Endothelial cell of umbilical vein (primary cell): Measurements from ENCODE around the gene OR4D2. TPM values are rescaled to one million over a fixed set of nuclear protein-coding genes. Genes with fewer than 3 reads are reported as not detected.

Source experiments
- BruUV-seq: library from RNA; stranded (reverse); fragments of 400-500 nt; replicated peaks from 2 replicates; lab custom pipeline; 2021; lab: Mats Ljungman, UMichigan
- CTCF ChIA-PET: fragments of 300-600, 350-600 bp; sonication (Branson Sonifier 250); formaldehyde crosslinking; loops from one replicate; lab custom pipeline; 2021; ENCODE audit warnings: antibody characterized with exemption, inconsistent platforms; lab: Charles Lee
- POLR2A ChIA-PET: fragments of 300-600, 350-600 bp; sonication (Branson Sonifier 250); formaldehyde crosslinking; loops from one replicate; lab custom pipeline; 2021; ENCODE audit warnings: antibody characterized with exemption, inconsistent platforms; lab: Charles Lee
- DNase-seq: peaks from one replicate; pipeline ENCODE4 v3.0.0-alpha.2; 2011; ENCODE audit warnings: low read depth, low spot score
- FAIRE-seq: peaks from 2 replicates; lab custom pipeline; 2011; peaks lifted over from hg19 to GRCh38; lab: Jason Lieb, UNC
- H2AFZ ChIP-seq: 2 replicates; pipeline ENCODE4 v1.6.0; 2012; ENCODE audit warnings: low read depth, low read length, control low read depth, inconsistent platforms
- H3K27ac ChIP-seq: 2 replicates; pipeline ENCODE4 v1.5.1; 2011; ENCODE audit warnings: low read depth, mild to moderate bottlenecking, control low read depth, low read length, moderate library complexity; ENCODE audit not compliant: insufficient read depth
- H3K27me3 ChIP-seq, 2 experiments: 2 replicates each; pipeline versions ENCODE4 v1.6.0 to v1.6.1; 2011; ENCODE audit warnings: low read length in 2 of 2, mixed read lengths in 1 of 2; ENCODE audit not compliant: control insufficient read depth in 2 of 2, insufficient read depth in 2 of 2
- H3K36me3 ChIP-seq, 2 experiments: 2 replicates in 1 of 2; 3 replicates in 1 of 2; pipeline ENCODE4 v1.5.1; 2011; ENCODE audit warnings: low read length in 2 of 2, mild to moderate bottlenecking in 1 of 2, moderate library complexity in 1 of 2; ENCODE audit not compliant: control insufficient read depth in 2 of 2, insufficient read depth in 2 of 2; ENCODE audit errors: extremely low read depth in 1 of 2
- H3K4me1 ChIP-seq: 3 replicates; pipeline ENCODE4 v1.5.1; 2011; ENCODE audit warnings: mild to moderate bottlenecking, low read length; ENCODE audit not compliant: control insufficient read depth, insufficient read depth; ENCODE audit errors: extremely low read depth
- H3K4me2 ChIP-seq: 2 replicates; pipeline ENCODE4 v1.6.1; 2011; ENCODE audit warnings: low read length, control low read depth, mixed read lengths; ENCODE audit not compliant: insufficient read depth
- H3K4me3 ChIP-seq, 3 experiments: fragments of 200-600 bp in 1 of 3; sonication (generic), shearing (Covaris generic) in 1 of 3; replicated peaks in 1 of 3; 2 replicates each; pipeline ENCODE4 v1.5.1; 2011 to 2016; ENCODE audit warnings: control low read depth in 3 of 3, low read length in 3 of 3, mild to moderate bottlenecking in 2 of 3, inconsistent platforms in 1 of 3, low read depth in 1 of 3, moderate library complexity in 1 of 3; ENCODE audit not compliant: insufficient read depth in 1 of 3
- H3K79me2 ChIP-seq: 2 replicates; pipeline ENCODE4 v1.6.0; 2012; ENCODE audit warnings: low read length, inconsistent platforms; ENCODE audit not compliant: control insufficient read depth, insufficient read depth
- H3K9ac ChIP-seq: replicated peaks from 2 replicates; pipeline ENCODE3; 2011; ENCODE audit warnings: low read length, control low read depth; ENCODE audit not compliant: insufficient read depth; ENCODE audit errors: extremely low read depth
- H3K9me1 ChIP-seq: replicated peaks from 3 replicates; pipeline ENCODE4 v1.6.0; 2011; ENCODE audit warnings: mild to moderate bottlenecking, low read length; ENCODE audit not compliant: control insufficient read depth, insufficient read depth; ENCODE audit errors: extremely low read depth
- H3K9me3 ChIP-seq: replicated peaks from 2 replicates; pipeline ENCODE4 v1.5.1; 2012; ENCODE audit warnings: low read length, inconsistent platforms; ENCODE audit not compliant: control insufficient read depth, insufficient read depth
- H4K20me1 ChIP-seq: replicated peaks from 2 replicates; pipeline ENCODE3; 2011; ENCODE audit warnings: mild to moderate bottlenecking, low read length; ENCODE audit not compliant: control insufficient read depth, insufficient read depth; ENCODE audit errors: extremely low read depth
- EZH2 ChIP-seq: IDR thresholded peaks from 2 replicates; pipeline ENCODE4 v1.6.1; 2012; ENCODE audit warnings: borderline replicate concordance, low read depth, mild to moderate bottlenecking, moderate library complexity, low read length, inconsistent platforms; ENCODE audit not compliant: severe bottlenecking
- FOS ChIP-seq: IDR thresholded peaks from 2 replicates; pipeline ENCODE4 v1.6.1; 2011; ENCODE audit warnings: mild to moderate bottlenecking, low read length, moderate library complexity, borderline replicate concordance; ENCODE audit not compliant: insufficient read depth
- GATA2 ChIP-seq: IDR thresholded peaks from 2 replicates; pipeline ENCODE4 v1.7.0; 2011; ENCODE audit warnings: low read depth, mild to moderate bottlenecking, moderate library complexity, mixed read lengths, low read length; ENCODE audit not compliant: insufficient read length, insufficient read depth
- JUN ChIP-seq: IDR thresholded peaks from 2 replicates; pipeline ENCODE4 v1.6.1; 2011; ENCODE audit warnings: borderline replicate concordance, low read depth; ENCODE audit not compliant: insufficient read length, insufficient read depth
- MYC ChIP-seq: IDR thresholded peaks from one replicate; pipeline ENCODE4 v1.6.1; 2011; ENCODE audit warnings: mild to moderate bottlenecking, low read depth, low read length
- POLR2A ChIP-seq: IDR thresholded peaks from 2 replicates; pipeline ENCODE4 v1.6.1; 2012; ENCODE audit warnings: low read depth, mild to moderate bottlenecking, control low read depth, low read length
- POLR2AphosphoS5 ChIP-seq: IDR thresholded peaks from 2 replicates; pipeline ENCODE4 v1.6.1; 2012; ENCODE audit warnings: low read depth, mild to moderate bottlenecking, control low read depth, low read length, moderate library complexity; ENCODE audit not compliant: insufficient read depth
- dilution Hi-C: fragments of 300-500 bp; cut with MboI; formaldehyde crosslinking; loops from one replicate; pipeline ENCODE4 v1.15.0; 2019; ENCODE audit warnings: low sequenced_read_pairs; ENCODE audit not compliant: extremely low pct_ligation_motif_present
- intact Hi-C: fragments of 100-400 bp; cut with micrococcal nuclease; formaldehyde crosslinking; loops from one replicate; pipeline ENCODE4 v1.10.0; 2022
- polyA plus RNA-seq, 4 experiments: library from polyadenylated mRNA; depleted of rRNA in 3 of 4; stranded (reverse) in 3 of 4; unstranded in 1 of 4; fragments of >200 nt; gene quantifications; 2 replicates each; pipeline versions ENCODE4 v1.2.1 to v1.2.3, GENCODE V29; 2011 to 2012; ENCODE audit warnings: missing spikeins in 1 of 4
- total RNA-seq: library from RNA; stranded (reverse); gene quantifications from 2 replicates; pipeline ENCODE4 v1.2.3, GENCODE V29; 2021
- TF ChIP-seq, protein P1 (sequence below): IDR thresholded peaks from 2 replicates; pipeline ENCODE4 v1.6.1; 2011; ENCODE audit not compliant: insufficient read depth, insufficient read length
- TF ChIP-seq, protein P2 (sequence below), 2 donors: IDR thresholded peaks; 1 replicate in 1 of 2; 2 replicates in 1 of 2; pipeline ENCODE4 v1.5.1; 2011; ENCODE audit warnings: low read length in 2 of 2, mild to moderate bottlenecking in 2 of 2, moderate library complexity in 2 of 2, control low read depth in 1 of 2, inconsistent platforms in 1 of 2, low read depth in 1 of 2; ENCODE audit not compliant: insufficient read depth in 1 of 2; ENCODE audit errors: extremely low read depth in 1 of 2

Gene OR4D2
- total and polyA plus RNA-seq, 2 donors (not counting 3 experiments of a cell fraction or from before 2014, with no cell fraction given), result not detected

DNA sequence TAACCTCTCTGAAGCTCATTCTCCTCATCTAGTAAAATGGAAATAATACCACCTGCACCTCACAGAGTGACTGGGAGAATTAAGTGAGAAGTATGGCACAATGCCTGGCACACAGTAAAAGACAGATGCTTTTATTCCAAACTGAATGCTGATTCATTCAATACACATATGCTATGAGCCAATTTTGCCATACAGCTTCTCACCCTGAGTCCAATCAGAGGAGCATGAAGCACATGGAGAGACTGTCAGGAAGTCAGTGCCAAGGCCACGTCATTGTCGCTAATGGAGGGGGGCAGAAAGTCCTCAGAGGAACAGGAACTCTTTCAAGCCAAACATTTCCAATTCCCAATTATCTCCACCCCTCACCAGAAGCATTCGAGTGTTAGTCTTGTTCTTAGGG is 40.7 kb downstream of the OR4D2 start:
- Histone ChIP-seq H4K20me1 (no peaks in the 10 kb centered on the region), H3K9me3 (no peaks in the 10 kb centered on the region), H3K79me2 (no peaks in the 10 kb centered on the region), H3K27me3 (no peaks in the 10 kb centered on the region), H3K9ac (no peak overlapping the region), H3K9me1 (no peaks in the 10 kb centered on the region), H3K27ac (no peak overlapping the region), H2AFZ (no peak overlapping the region), H3K4me2 (no peak overlapping the region), H3K4me3 (no peak overlapping the region), H3K36me3 (peaks cover 0 to 6% of the 10 kb centered on the region in 2 experiments), H3K4me1 (no peaks in the 10 kb centered on the region)
- FAIRE-seq (no peak), DNase-seq (no peak)
- intact Hi-C loops (no loop called here), dilution Hi-C loops (no loop called here)
- TF ChIP-seq, protein P1, sequence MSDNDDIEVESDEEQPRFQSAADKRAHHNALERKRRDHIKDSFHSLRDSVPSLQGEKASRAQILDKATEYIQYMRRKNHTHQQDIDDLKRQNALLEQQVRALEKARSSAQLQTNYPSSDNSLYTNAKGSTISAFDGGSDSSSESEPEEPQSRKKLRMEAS, result no peak
- TF ChIP-seq POLR2A (no peak), FOS (no peak)
- ChIA-PET POLR2A (no interaction called here), CTCF (interaction anchor here (1.0 kb wide), 1 partner anchor 42 kb away, joined by 5 read pairs; no protein-coding TSS in a partner anchor)
- no TSS peak for BruUV-seq

DNA sequence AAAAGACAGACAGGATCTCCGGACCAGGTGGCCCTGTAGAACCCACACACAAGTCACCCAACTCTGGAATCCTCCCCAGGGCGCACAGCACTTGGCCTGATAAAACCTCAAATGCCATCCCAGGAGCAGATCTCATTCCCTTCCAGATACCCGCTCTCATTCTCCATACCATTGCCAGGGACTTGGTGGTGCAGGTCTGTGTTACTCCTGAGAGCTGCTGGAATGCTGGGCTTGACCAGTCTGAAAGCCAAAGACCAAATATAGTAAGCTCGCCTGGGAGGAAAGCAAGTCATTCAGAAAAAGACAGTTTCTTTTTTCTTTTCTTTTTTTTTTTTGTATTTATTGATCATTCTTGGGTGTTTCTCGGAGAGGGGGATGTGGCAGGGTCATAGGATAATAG is 41.6 kb downstream of the OR4D2 start:
- Histone ChIP-seq H3K9me3 (no peaks in the 10 kb centered on the region), H2AFZ (no peak overlapping the region), H3K9me1 (no peaks in the 10 kb centered on the region), H4K20me1 (no peaks in the 10 kb centered on the region), H3K4me2 (no peak overlapping the region), H3K36me3 (peaks cover 0 to 8% of the 10 kb centered on the region in 2 experiments), H3K9ac (no peak overlapping the region), H3K27ac (no peak overlapping the region), H3K27me3 (no peaks in the 10 kb centered on the region), H3K4me1 (no peaks in the 10 kb centered on the region), H3K79me2 (no peaks in the 10 kb centered on the region), H3K4me3 (no peak overlapping the region)
- DNase-seq (no peak), FAIRE-seq (no peak)
- TF ChIP-seq POLR2A (no peak), MYC (no peak), FOS (no peak), JUN (no peak), POLR2AphosphoS5 (no peak), EZH2 (no peak), GATA2 (no peak)
- TF ChIP-seq, protein P2, sequence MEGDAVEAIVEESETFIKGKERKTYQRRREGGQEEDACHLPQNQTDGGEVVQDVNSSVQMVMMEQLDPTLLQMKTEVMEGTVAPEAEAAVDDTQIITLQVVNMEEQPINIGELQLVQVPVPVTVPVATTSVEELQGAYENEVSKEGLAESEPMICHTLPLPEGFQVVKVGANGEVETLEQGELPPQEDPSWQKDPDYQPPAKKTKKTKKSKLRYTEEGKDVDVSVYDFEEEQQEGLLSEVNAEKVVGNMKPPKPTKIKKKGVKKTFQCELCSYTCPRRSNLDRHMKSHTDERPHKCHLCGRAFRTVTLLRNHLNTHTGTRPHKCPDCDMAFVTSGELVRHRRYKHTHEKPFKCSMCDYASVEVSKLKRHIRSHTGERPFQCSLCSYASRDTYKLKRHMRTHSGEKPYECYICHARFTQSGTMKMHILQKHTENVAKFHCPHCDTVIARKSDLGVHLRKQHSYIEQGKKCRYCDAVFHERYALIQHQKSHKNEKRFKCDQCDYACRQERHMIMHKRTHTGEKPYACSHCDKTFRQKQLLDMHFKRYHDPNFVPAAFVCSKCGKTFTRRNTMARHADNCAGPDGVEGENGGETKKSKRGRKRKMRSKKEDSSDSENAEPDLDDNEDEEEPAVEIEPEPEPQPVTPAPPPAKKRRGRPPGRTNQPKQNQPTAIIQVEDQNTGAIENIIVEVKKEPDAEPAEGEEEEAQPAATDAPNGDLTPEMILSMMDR (IDR thresholded peaks at IDR 0.05; ENCODE audit: extremely low read depth in 1 of 2, insufficient read depth in 1 of 2, low read depth in 1 of 2, low read length in 2 of 2), result no peak
- TF ChIP-seq, protein P1, result no peak
- dilution Hi-C loops (no loop called here), intact Hi-C loops (no loop called here)
- ChIA-PET POLR2A (no interaction called here), CTCF (no interaction called here)
- BruUV-seq, result no TSS peak
